SU-DHL-6 (cell line): ENCODE measurements around the gene KSR2.

Source experiments
- H2AFZ ChIP-seq: fragments of 200-600 bp; sonication (generic); 2 replicates; pipeline ENCODE4 v1.6.1; 2014; ENCODE audit warnings: low read depth, mild to moderate bottlenecking, moderate library complexity, mixed read lengths, antibody characterized with exemption, low read length; ENCODE audit not compliant: severe bottlenecking
- H3F3A ChIP-seq: fragments of 200-600 bp; shearing (Covaris generic); 2 replicates; pipeline ENCODE4 v1.6.0; 2016; ENCODE audit warnings: antibody characterized with exemption, mild to moderate bottlenecking; ENCODE audit not compliant: insufficient read depth
- H3K27ac ChIP-seq: fragments of 200-600 bp; sonication (generic); 2 replicates; pipeline ENCODE4 v1.5.1; 2016; ENCODE audit warnings: low read depth, mild to moderate bottlenecking, low read length, moderate library complexity, mixed read lengths
- H3K27me3 ChIP-seq: fragments of 200-600 bp; sonication (generic), shearing (Covaris generic); 2 replicates; pipeline ENCODE4 v1.6.0; 2014; ENCODE audit warnings: mild to moderate bottlenecking, low read length
- H3K36me3 ChIP-seq: fragments of 200-600 bp; sonication (generic); 2 replicates; pipeline ENCODE4 v1.6.1; 2014; ENCODE audit warnings: mild to moderate bottlenecking, low read length, mixed read lengths
- H3K4me2 ChIP-seq: fragments of 300-600, 200-600 bp; shearing (Covaris generic), sonication (generic); 2 replicates; pipeline ENCODE4 v1.6.0; 2014; ENCODE audit warnings: low read length, low read depth, mild to moderate bottlenecking; ENCODE audit not compliant: poor library complexity, severe bottlenecking
- H3K4me3 ChIP-seq: fragments of 200-600 bp; sonication (generic); 2 replicates; pipeline ENCODE4 v1.5.1; 2014; ENCODE audit warnings: antibody characterized with exemption, low read length, mild to moderate bottlenecking, mixed read lengths; ENCODE audit not compliant: insufficient read depth, poor library complexity, severe bottlenecking
- H3K79me2 ChIP-seq: fragments of 200-600 bp; sonication (generic); 2 replicates; pipeline ENCODE4 v1.6.1; 2014; ENCODE audit warnings: mild to moderate bottlenecking, low read length, moderate library complexity; ENCODE audit not compliant: insufficient read depth
- H3K9ac ChIP-seq: fragments of 200-600 bp; sonication (generic); 2 replicates; pipeline ENCODE4 v1.7.0; 2014; ENCODE audit warnings: mild to moderate bottlenecking, low read length
- H3K9me2 ChIP-seq: fragments of 200-600 bp; sonication (generic); replicated peaks from 2 replicates; pipeline ENCODE4 v1.6.1; 2014; ENCODE audit warnings: low read length; ENCODE audit not compliant: insufficient read depth
- H3K9me3 ChIP-seq: fragments of 200-600 bp; sonication (generic); 2 replicates; pipeline ENCODE4 v1.6.1; 2014; ENCODE audit warnings: low read length, mixed read lengths; ENCODE audit not compliant: insufficient read depth
- H4K20me1 ChIP-seq: fragments of 200-600 bp; sonication (generic); 2 replicates; pipeline ENCODE4 v1.6.1; 2014; ENCODE audit warnings: low read depth, mild to moderate bottlenecking, antibody characterized with exemption, low read length, moderate library complexity, mixed read lengths
- CTCF ChIP-seq: fragments of 200-600 bp; sonication (generic); IDR thresholded peaks from one replicate; pipeline ENCODE4 v1.5.1; 2017; ENCODE audit warnings: antibody characterized with exemption, mild to moderate bottlenecking, low read length, moderate library complexity; ENCODE audit not compliant: insufficient read depth, poor library complexity, severe bottlenecking
- EZH2phosphoT487 ChIP-seq: fragments of 200-600 bp; sonication (generic), shearing (Covaris generic); conservative IDR thresholded peaks from 2 replicates; pipeline ENCODE4 v1.6.1; 2018; ENCODE audit warnings: mild to moderate bottlenecking, antibody characterized with exemption, low read length, moderate library complexity, mixed read lengths

Gene KSR2

DNA sequence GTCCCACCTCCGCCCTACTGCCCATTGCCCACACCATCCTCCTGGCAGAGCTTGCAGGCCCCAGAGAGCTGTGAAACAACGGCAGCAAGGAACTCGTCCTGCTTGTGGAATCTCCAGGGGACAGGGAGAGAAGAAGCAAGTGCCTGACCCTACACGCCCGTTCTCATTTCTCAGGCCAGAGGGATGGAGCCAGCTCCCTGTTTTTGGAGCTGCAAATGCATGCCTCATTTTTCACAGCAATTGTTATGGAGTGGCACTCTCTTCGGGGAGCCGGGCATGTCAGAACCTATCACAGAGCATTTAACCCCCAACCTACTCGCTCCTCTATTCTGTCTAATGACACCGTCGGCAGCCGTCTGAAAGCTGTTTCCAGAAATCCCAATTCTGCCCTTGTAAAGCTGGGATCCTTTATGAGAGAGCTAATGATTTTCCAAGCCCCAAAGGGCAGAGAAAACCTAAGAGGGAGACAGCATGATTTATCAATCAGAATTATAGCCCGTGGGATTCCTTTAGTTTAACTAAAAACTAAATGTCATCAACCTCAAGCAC lies 385.0 kb downstream of the KSR2 start:
- Histone ChIP-seq H3K4me2 (no peak overlapping the region), H3K79me2 (no peaks in the 10 kb centered on the region), H3K27me3 (no peaks in the 10 kb centered on the region), H3K27ac (no peak overlapping the region), H3F3A (no peaks in the 10 kb centered on the region), H3K9me2 (no peaks in the 10 kb centered on the region; the same call in 1 of the 2 replicates), H4K20me1 (no peaks in the 10 kb centered on the region), H3K9ac (no peak overlapping the region), H3K9me3 (no peaks in the 10 kb centered on the region), H2AFZ (no peak overlapping the region), H3K36me3 (no peaks in the 10 kb centered on the region), H3K4me3 (no peak overlapping the region)
- TF ChIP-seq CTCF (no peak), EZH2phosphoT487 (no peak)

GRCh38 chr12:117583092-117583491 lies 385.7 kb downstream of the KSR2 start:
- H3K27me3 ChIP-seq: no peaks in the 10 kb centered on the region
- H2AFZ ChIP-seq: no peak overlapping the region
- H3K4me3 ChIP-seq: no peak overlapping the region
- no peaks in the 10 kb centered on the region for H3K36me3 ChIP-seq
- H4K20me1 ChIP-seq: no peaks in the 10 kb centered on the region
- no peaks in the 10 kb centered on the region; the same call in 1 of the 2 replicates for H3K9me2 ChIP-seq
- no peak overlapping the region for H3K4me2 ChIP-seq
- H3F3A ChIP-seq: no peaks in the 10 kb centered on the region
- H3K9me3 ChIP-seq: no peaks in the 10 kb centered on the region
- no peak overlapping the region for H3K9ac ChIP-seq
- H3K79me2 ChIP-seq: no peaks in the 10 kb centered on the region
- TF ChIP-seq CTCF: no peak
- TF ChIP-seq EZH2phosphoT487: no peak
- H3K27ac ChIP-seq: no peak overlapping the region

GRCh38 chr12:117582135-117582784 lies 386.5 kb downstream of the KSR2 start:
- TF ChIP-seq CTCF (no peak), EZH2phosphoT487 (no peak)
- H3K4me2 ChIP-seq: no peak overlapping the region
- H3K27ac ChIP-seq: no peak overlapping the region
- no peaks in the 10 kb centered on the region for H4K20me1 ChIP-seq
- H3K36me3 ChIP-seq: no peaks in the 10 kb centered on the region
- no peak overlapping the region for H2AFZ ChIP-seq
- H3F3A ChIP-seq: no peaks in the 10 kb centered on the region
- no peaks in the 10 kb centered on the region for H3K79me2 ChIP-seq
- H3K27me3 ChIP-seq: no peaks in the 10 kb centered on the region
- no peak overlapping the region for H3K4me3 ChIP-seq
- no peaks in the 10 kb centered on the region for H3K9me3 ChIP-seq
- no peak overlapping the region for H3K9ac ChIP-seq
- no peaks in the 10 kb centered on the region; the same call in 1 of the 2 replicates for H3K9me2 ChIP-seq
